ENCODE data around the gene TLR9. TPM values are rescaled to one million over a fixed set of nuclear protein-coding genes. Genes with fewer than 3 reads are reported as not detected.

The TLR9 gene
- total RNA-seq, 1 experiment from 2014 or later: 0.44 TPM

DNA sequence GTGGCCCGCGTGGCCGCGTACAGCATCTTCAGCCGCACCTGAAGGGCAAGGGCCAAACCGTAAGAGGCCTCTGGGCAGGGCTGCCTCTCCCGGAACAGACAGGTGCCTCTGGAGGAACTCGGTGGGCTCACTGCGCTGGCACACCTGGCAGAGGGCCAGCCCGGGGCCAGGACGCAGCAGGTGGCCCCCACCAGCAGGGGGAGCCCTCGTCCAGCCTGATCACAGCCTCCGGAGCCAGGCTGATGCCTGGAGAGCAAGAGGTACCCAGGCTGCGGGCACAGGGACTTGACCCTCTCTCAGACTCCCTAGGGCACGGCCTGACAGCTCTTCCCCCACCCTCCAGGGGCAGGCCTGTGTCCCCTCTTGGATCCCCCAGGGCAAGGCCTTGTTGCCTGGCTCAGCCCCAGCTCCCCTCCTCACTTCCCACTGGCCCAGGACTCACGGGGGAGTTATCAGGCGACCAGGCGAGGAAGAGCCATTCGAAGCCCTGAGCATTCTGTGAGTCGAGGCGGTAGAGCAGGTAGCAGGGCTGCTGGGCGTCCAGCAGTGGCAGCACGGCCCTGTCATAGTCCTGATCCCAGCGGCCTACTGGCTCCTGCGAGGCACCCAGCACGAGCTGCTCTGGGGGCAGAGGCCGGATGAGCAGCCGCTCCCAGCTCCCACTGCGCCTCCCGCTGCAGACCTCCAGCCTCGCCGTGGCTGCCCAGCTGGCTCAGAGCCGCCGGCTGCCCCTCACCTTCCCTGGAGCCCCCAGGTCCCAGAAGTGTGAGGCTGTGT lies 6.2 kb upstream of the TLR9 start:
- H3F3A ChIP-seq (ENCODE audit: insufficient read depth, low read depth): peaks cover 14% of the 10 kb centered on the region
- H4K20me1 ChIP-seq (ENCODE audit: insufficient read depth): peaks cover 9% of the 10 kb centered on the region
- H3K27ac ChIP-seq: no peak overlapping the region
- no peak overlapping the region for H3K4me3 ChIP-seq
- peak in 1 of 2 experiments; percentile 79 for DNase-seq
- intact Hi-C loops (cut with micrococcal nuclease; ENCODE audit: unreplicated experiment): loop anchor here (1.0 to 5.0 kb wide), 2 partner anchors 108 to 156 kb away; no protein-coding TSS in a partner anchor
- H3K27me3 ChIP-seq (ENCODE audit: insufficient read depth, low read depth): no peaks in the 10 kb centered on the region
- peaks cover 20% of the 10 kb centered on the region for H3K79me2 ChIP-seq (ENCODE audit: low read depth)
- POLR2A ChIA-PET (ENCODE audit: unreplicated experiment): no interaction called here
- no peak for TF ChIP-seq EZH2 (IDR thresholded peaks at IDR 0.05; ENCODE audit: low read depth)
- TF ChIP-seq, protein P1, sequence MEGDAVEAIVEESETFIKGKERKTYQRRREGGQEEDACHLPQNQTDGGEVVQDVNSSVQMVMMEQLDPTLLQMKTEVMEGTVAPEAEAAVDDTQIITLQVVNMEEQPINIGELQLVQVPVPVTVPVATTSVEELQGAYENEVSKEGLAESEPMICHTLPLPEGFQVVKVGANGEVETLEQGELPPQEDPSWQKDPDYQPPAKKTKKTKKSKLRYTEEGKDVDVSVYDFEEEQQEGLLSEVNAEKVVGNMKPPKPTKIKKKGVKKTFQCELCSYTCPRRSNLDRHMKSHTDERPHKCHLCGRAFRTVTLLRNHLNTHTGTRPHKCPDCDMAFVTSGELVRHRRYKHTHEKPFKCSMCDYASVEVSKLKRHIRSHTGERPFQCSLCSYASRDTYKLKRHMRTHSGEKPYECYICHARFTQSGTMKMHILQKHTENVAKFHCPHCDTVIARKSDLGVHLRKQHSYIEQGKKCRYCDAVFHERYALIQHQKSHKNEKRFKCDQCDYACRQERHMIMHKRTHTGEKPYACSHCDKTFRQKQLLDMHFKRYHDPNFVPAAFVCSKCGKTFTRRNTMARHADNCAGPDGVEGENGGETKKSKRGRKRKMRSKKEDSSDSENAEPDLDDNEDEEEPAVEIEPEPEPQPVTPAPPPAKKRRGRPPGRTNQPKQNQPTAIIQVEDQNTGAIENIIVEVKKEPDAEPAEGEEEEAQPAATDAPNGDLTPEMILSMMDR (conservative IDR thresholded peaks at IDR 0.05): peak; percentile 86
- H3K9me2 ChIP-seq (ENCODE audit: insufficient read depth): no peaks in the 10 kb centered on the region
- BruUV-seq (replicated peaks): no TSS peak
- H3K4me2 ChIP-seq: no peak overlapping the region
- CTCF ChIA-PET: no interaction called here
- peaks cover 7% of the 10 kb centered on the region; the same call in 1 of the 2 replicates for H3K36me3 ChIP-seq (ENCODE audit: low read depth)
- H2AFZ ChIP-seq: no peak overlapping the region
- H3K4me1 ChIP-seq (replicated peaks; ENCODE audit: insufficient read depth): peaks cover 14% of the 10 kb centered on the region
- no peaks in the 10 kb centered on the region for H3K9me3 ChIP-seq (ENCODE audit: insufficient read depth, low read depth)

- no peak for DNase-seq
- Histone ChIP-seq H3K27ac (no peak overlapping the region), H3K4me1 (replicated peaks; ENCODE audit: insufficient read depth) (peaks cover 8% of the 10 kb centered on the region; the same call in 1 of the 2 replicates), H3K4me2 (no peak overlapping the region), H2AFZ (no peak overlapping the region), H3K79me2 (ENCODE audit: low read depth) (peaks cover 13% of the 10 kb centered on the region), H4K20me1 (ENCODE audit: insufficient read depth) (peaks cover 9% of the 10 kb centered on the region), H3K9me3 (ENCODE audit: insufficient read depth, low read depth) (no peaks in the 10 kb centered on the region), H3K27me3 (ENCODE audit: insufficient read depth, low read depth) (no peaks in the 10 kb centered on the region), H3K36me3 (ENCODE audit: low read depth) (peaks cover 7% of the 10 kb centered on the region; the same call in 1 of the 2 replicates), H3K9me2 (ENCODE audit: insufficient read depth) (no peaks in the 10 kb centered on the region), H3F3A (ENCODE audit: insufficient read depth, low read depth) (peaks cover 7% of the 10 kb centered on the region), H3K4me3 (no peak overlapping the region)
- no TSS peak for BruUV-seq (replicated peaks)
- ChIA-PET CTCF (no interaction called here), POLR2A (ENCODE audit: unreplicated experiment) (no interaction called here)
- TF ChIP-seq, protein P1 (conservative IDR thresholded peaks at IDR 0.05): no peak
- TF ChIP-seq EZH2 (IDR thresholded peaks at IDR 0.05; ENCODE audit: low read depth): no peak
- intact Hi-C loops (cut with micrococcal nuclease; ENCODE audit: unreplicated experiment): loop anchor here (1.0 to 5.0 kb wide), 2 partner anchors 108 to 156 kb away; no protein-coding TSS in a partner anchor
Measured at GRCh38 chr3:52230889-52231499, 5.5 kb upstream of the TLR9 start.

DNA sequence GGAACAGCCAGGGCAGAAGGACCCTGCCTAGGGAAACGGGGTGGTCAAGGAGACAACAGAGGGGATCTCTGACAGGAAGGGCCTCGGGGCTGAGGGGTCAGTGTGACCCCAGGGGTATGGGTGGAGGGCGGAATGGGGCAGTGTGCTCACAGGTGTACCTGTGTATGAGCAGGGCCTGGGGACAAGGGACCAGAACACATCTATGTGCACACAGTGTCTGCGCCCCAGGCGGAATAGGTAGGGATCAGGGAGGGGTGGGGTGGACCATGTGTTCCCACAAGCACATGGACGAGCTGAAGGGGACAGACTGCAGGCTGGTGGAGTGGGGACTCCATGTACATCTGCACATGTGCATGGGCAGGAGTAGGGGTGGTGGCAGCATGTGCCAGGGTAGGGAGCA lies 5.0 kb upstream of the TLR9 start:
- no peak overlapping the region for H3K4me2 ChIP-seq
- H3K27ac ChIP-seq: no peak overlapping the region
- H3K27me3 ChIP-seq (ENCODE audit: insufficient read depth, low read depth): no peaks in the 10 kb centered on the region
- ChIA-PET CTCF (no interaction called here), POLR2A (ENCODE audit: unreplicated experiment) (no interaction called here)
- H3K4me3 ChIP-seq: no peak overlapping the region
- 0 out of 2 replicates have a peak, but pooled peaks cover 2% of the 10 kb centered on the region for H3K4me1 ChIP-seq (replicated peaks; ENCODE audit: insufficient read depth)
- no peak overlapping the region for H2AFZ ChIP-seq
- peaks cover 8% of the 10 kb centered on the region for H3K79me2 ChIP-seq (ENCODE audit: low read depth)
- intact Hi-C loops (cut with micrococcal nuclease; ENCODE audit: unreplicated experiment): loop anchor here (5.0 kb wide), 1 partner anchor 157 kb away; no protein-coding TSS in a partner anchor
- no peaks in the 10 kb centered on the region for H3K9me3 ChIP-seq (ENCODE audit: insufficient read depth, low read depth)
- peak in 1 of 2 experiments; percentile 26 for DNase-seq
- H3K9me2 ChIP-seq (ENCODE audit: insufficient read depth): no peaks in the 10 kb centered on the region
- H3K36me3 ChIP-seq (ENCODE audit: low read depth): peaks cover 7% of the 10 kb centered on the region; the same call in 1 of the 2 replicates
- peaks cover 9% of the 10 kb centered on the region for H4K20me1 ChIP-seq (ENCODE audit: insufficient read depth)
- H3F3A ChIP-seq (ENCODE audit: insufficient read depth, low read depth): 0 out of 2 replicates have a peak, but pooled peaks cover 3% of the 10 kb centered on the region
- TF ChIP-seq, protein P1 (conservative IDR thresholded peaks at IDR 0.05): no peak
- TF ChIP-seq EZH2 (IDR thresholded peaks at IDR 0.05; ENCODE audit: low read depth): no peak
- BruUV-seq (replicated peaks): no TSS peak
